Measurements from ENCODE around the gene CARD11. TPM values are rescaled to one million over a fixed set of nuclear protein-coding genes. Genes with fewer than 3 reads are reported as not detected.

The CARD11 gene
- total RNA-seq, 1 experiment from 2014 or later: 79.2 TPM

- no peak overlapping the region for H3K27ac Mint-ChIP-seq (ENCODE audit: unreplicated experiment)
- intact Hi-C loops (cut with micrococcal nuclease; ENCODE audit: unreplicated experiment): no loop called here
- H3K4me1 Mint-ChIP-seq (ENCODE audit: low read depth, unreplicated experiment): no peaks in the 10 kb centered on the region
- CTCF ChIA-PET: no interaction called here
- no peak for TF ChIP-seq CTCF (IDR thresholded peaks at IDR 0.05; ENCODE audit: unreplicated experiment)
- H3K9me3 Mint-ChIP-seq (ENCODE audit: low read depth, unreplicated experiment): peaks cover 5% of the 10 kb centered on the region
- no peak for DNase-seq
- no peak overlapping the region for H3K4me3 Mint-ChIP-seq (ENCODE audit: low read depth, unreplicated experiment)
- no peaks in the 10 kb centered on the region for H3K36me3 Mint-ChIP-seq (ENCODE audit: insufficient read depth, unreplicated experiment)
- BruUV-seq (replicated peaks): no TSS peak
- no peaks in the 10 kb centered on the region for H3K27me3 Mint-ChIP-seq (ENCODE audit: unreplicated experiment)
Measured at GRCh38 chr7:2970307-2970664, 73.4 kb downstream of the CARD11 start.

- no peak for DNase-seq
- no peaks in the 10 kb centered on the region for H3K36me3 Mint-ChIP-seq (ENCODE audit: insufficient read depth, unreplicated experiment)
- no peaks in the 10 kb centered on the region for H3K4me1 Mint-ChIP-seq (ENCODE audit: low read depth, unreplicated experiment)
- CTCF ChIA-PET: no interaction called here
- no peak overlapping the region for H3K4me3 Mint-ChIP-seq (ENCODE audit: low read depth, unreplicated experiment)
- H3K9me3 Mint-ChIP-seq (ENCODE audit: low read depth, unreplicated experiment): peaks cover 5% of the 10 kb centered on the region
- intact Hi-C loops (cut with micrococcal nuclease; ENCODE audit: unreplicated experiment): no loop called here
- no peaks in the 10 kb centered on the region for H3K27me3 Mint-ChIP-seq (ENCODE audit: unreplicated experiment)
- no TSS peak for BruUV-seq (replicated peaks)
- H3K27ac Mint-ChIP-seq (ENCODE audit: unreplicated experiment): no peak overlapping the region
- TF ChIP-seq CTCF (IDR thresholded peaks at IDR 0.05; ENCODE audit: unreplicated experiment): no peak
Measured at GRCh38 chr7:2969398-2970306, 74.0 kb downstream of the CARD11 start.

GRCh38 chr7:2968616-2969397, 74.9 kb downstream of the CARD11 start:
- Mint-ChIP-seq H3K4me3 (ENCODE audit: low read depth, unreplicated experiment) (no peak overlapping the region), H3K27ac (ENCODE audit: unreplicated experiment) (no peak overlapping the region), H3K27me3 (ENCODE audit: unreplicated experiment) (no peaks in the 10 kb centered on the region), H3K4me1 (ENCODE audit: low read depth, unreplicated experiment) (no peaks in the 10 kb centered on the region), H3K36me3 (ENCODE audit: insufficient read depth, unreplicated experiment) (no peaks in the 10 kb centered on the region), H3K9me3 (ENCODE audit: low read depth, unreplicated experiment) (peaks cover 5% of the 10 kb centered on the region)
- DNase-seq: no peak
- BruUV-seq (replicated peaks): no TSS peak
- TF ChIP-seq CTCF (IDR thresholded peaks at IDR 0.05; ENCODE audit: unreplicated experiment): no peak
- intact Hi-C loops (cut with micrococcal nuclease; ENCODE audit: unreplicated experiment): no loop called here
- CTCF ChIA-PET: no interaction called here

- Mint-ChIP-seq H3K9me3 (ENCODE audit: low read depth, unreplicated experiment) (peaks cover 5% of the 10 kb centered on the region), H3K4me1 (ENCODE audit: low read depth, unreplicated experiment) (peaks cover 3% of the 10 kb centered on the region), H3K27me3 (ENCODE audit: unreplicated experiment) (no peaks in the 10 kb centered on the region), H3K4me3 (ENCODE audit: low read depth, unreplicated experiment) (no peak overlapping the region), H3K27ac (ENCODE audit: unreplicated experiment) (no peak overlapping the region), H3K36me3 (ENCODE audit: insufficient read depth, unreplicated experiment) (no peaks in the 10 kb centered on the region)
- CTCF ChIA-PET: no interaction called here
- no TSS peak for BruUV-seq (replicated peaks)
- no peak for DNase-seq
- intact Hi-C loops (cut with micrococcal nuclease; ENCODE audit: unreplicated experiment): no loop called here
- no peak for TF ChIP-seq CTCF (IDR thresholded peaks at IDR 0.05; ENCODE audit: unreplicated experiment)
Measured at GRCh38 chr7:2968176-2968575, 75.5 kb downstream of the CARD11 start.
